Tibial nerve (tissue), 3 donors: ENCODE measurements around the gene MUC5B.

Experiments used
- CTCF ChIP-seq, 5 experiments: fragments of 200-600 bp in 3 of 5; fragments of 450-650 bp in 2 of 5; sonication (generic) in 3 of 5; IDR thresholded peaks; one replicate each; pipeline ENCODE4 v1.5.1; 2016 to 2019; ENCODE audit warnings: antibody characterized with exemption in 5 of 5, mild to moderate bottlenecking in 3 of 5, moderate library complexity in 2 of 5
- POLR2A ChIP-seq, 2 donors: fragments of 450-650 bp; IDR thresholded peaks; one replicate each; pipeline ENCODE4 v1.6.1; 2017; ENCODE audit warnings: antibody characterized with exemption in 2 of 2, mild to moderate bottlenecking in 2 of 2, moderate library complexity in 2 of 2

GRCh38 chr11:1217151-1217550 lies 5.7 kb upstream of the MUC5B start:
- TF ChIP-seq CTCF (IDR thresholded peaks at IDR 0.05) (no peak), POLR2A (IDR thresholded peaks at IDR 0.05) (no peak)
